Measurements from ENCODE around the gene SLC5A2. TPM values are rescaled to one million over a fixed set of nuclear protein-coding genes. Genes with fewer than 3 reads are reported as not detected.
A peak's percentile ranks its signal among the peaks of the same experiment; 100 is the strongest.

Gene SLC5A2
- polyA plus RNA-seq, 3 donors, result 0.04 TPM; not detected in 2

GRCh38 chr16:31458073-31458843, 24.7 kb upstream of the SLC5A2 start:
- H3K4me1 Mint-ChIP-seq, result peaks cover 62% of the 10 kb centered on the region
- H3K4me3 ChIP-seq (replicated peaks in 1 of 3; ENCODE audit: low read depth in 2 of 3, low read length in 3 of 3), result peak overlapping the region; percentile 54 to 86 (median 86)
- H3K36me3 Mint-ChIP-seq, result peaks cover 19 to 26% of the 10 kb centered on the region in 2 donors
- H2AFZ ChIP-seq (ENCODE audit: insufficient read depth, low read depth, low read length, poor library complexity, severe bottlenecking), result peak overlapping the region; percentile 83
- H3K27ac ChIP-seq (ENCODE audit: low read depth in 1 of 2, low read length in 2 of 2), result peak overlapping the region; percentile 95 to 96
- peaks cover 10 to 18% of the 10 kb centered on the region in 2 donors for H3K36me3 ChIP-seq (replicated peaks in 1 of 2; ENCODE audit: control insufficient read depth in 1 of 2, insufficient read depth in 2 of 2, low read length in 2 of 2)
- under 1% methylated on average over 37 of the region's 42 CpGs for WGBS (ENCODE audit: insufficient coverage)
- H3K9me3 ChIP-seq (replicated peaks in 1 of 2; ENCODE audit: control insufficient read depth in 1 of 2, insufficient read depth in 1 of 2, low read length in 2 of 2), result no peaks in the 10 kb centered on the region
- peaks cover 0 to 7% (median 0%) of the 10 kb centered on the region in 3 donors for H3K27me3 Mint-ChIP-seq (ENCODE audit: low read depth in 3 of 3)
- peak; percentile 44 to 81 (median 48) for DNase-seq
- H3K9ac ChIP-seq (ENCODE audit: insufficient read depth, low read length, poor library complexity, severe bottlenecking), result peak overlapping the region; percentile 96
- peak overlapping the region; percentile 86 to 92 for H3K4me3 Mint-ChIP-seq
- peak overlapping the region; percentile 94 to 97 (median 95) for H3K27ac Mint-ChIP-seq
- no peaks in the 10 kb centered on the region for H3K27me3 ChIP-seq (ENCODE audit: control insufficient read depth in 2 of 2, insufficient read depth in 2 of 2, low read length in 2 of 2)
- peaks cover 46% of the 10 kb centered on the region for H4K20me1 ChIP-seq (ENCODE audit: insufficient read depth, low read length)
- peaks cover 54% of the 10 kb centered on the region for H3K79me2 ChIP-seq (ENCODE audit: insufficient read depth, low read length)
- TF ChIP-seq, protein P1, sequence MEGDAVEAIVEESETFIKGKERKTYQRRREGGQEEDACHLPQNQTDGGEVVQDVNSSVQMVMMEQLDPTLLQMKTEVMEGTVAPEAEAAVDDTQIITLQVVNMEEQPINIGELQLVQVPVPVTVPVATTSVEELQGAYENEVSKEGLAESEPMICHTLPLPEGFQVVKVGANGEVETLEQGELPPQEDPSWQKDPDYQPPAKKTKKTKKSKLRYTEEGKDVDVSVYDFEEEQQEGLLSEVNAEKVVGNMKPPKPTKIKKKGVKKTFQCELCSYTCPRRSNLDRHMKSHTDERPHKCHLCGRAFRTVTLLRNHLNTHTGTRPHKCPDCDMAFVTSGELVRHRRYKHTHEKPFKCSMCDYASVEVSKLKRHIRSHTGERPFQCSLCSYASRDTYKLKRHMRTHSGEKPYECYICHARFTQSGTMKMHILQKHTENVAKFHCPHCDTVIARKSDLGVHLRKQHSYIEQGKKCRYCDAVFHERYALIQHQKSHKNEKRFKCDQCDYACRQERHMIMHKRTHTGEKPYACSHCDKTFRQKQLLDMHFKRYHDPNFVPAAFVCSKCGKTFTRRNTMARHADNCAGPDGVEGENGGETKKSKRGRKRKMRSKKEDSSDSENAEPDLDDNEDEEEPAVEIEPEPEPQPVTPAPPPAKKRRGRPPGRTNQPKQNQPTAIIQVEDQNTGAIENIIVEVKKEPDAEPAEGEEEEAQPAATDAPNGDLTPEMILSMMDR (IDR thresholded peaks at IDR 0.05), result no peak
- peak overlapping the region; percentile 93 for H3K4me2 ChIP-seq (replicated peaks; ENCODE audit: extremely low read depth, low read length, poor library complexity, severe bottlenecking)
- H3K9me3 Mint-ChIP-seq, result peaks cover 0 to 3% (median 0%) of the 10 kb centered on the region in 7 donors
- intact Hi-C loops (cut with micrococcal nuclease), result loop anchor here (5.0 kb wide), 3 partner anchors 106 to 409 kb away; partner anchors contain the start of gene KAT8 (in 1 of the 2)
- H3K4me1 ChIP-seq (ENCODE audit: control insufficient read depth in 1 of 2, insufficient read depth in 2 of 2, low read length in 2 of 2), result peaks cover 64 to 68% of the 10 kb centered on the region in 2 donors

- TF ChIP-seq, protein P1 (IDR thresholded peaks at IDR 0.05), result peak; percentile 68
- H3K4me3 Mint-ChIP-seq, result peak within 1 kb of the TSS; percentile 86 to 92
- Histone ChIP-seq H3K4me2 (replicated peaks; ENCODE audit: extremely low read depth, low read length, poor library complexity, severe bottlenecking) (peak within 1 kb of the TSS; percentile 93), H2AFZ (ENCODE audit: insufficient read depth, low read depth, low read length, poor library complexity, severe bottlenecking) (peak within 1 kb of the TSS; percentile 83), H3K36me3 (replicated peaks in 1 of 2; ENCODE audit: control insufficient read depth in 1 of 2, insufficient read depth in 2 of 2, low read length in 2 of 2) (peaks cover 17 to 26% of the 10 kb centered on the region in 2 donors), H3K4me1 (ENCODE audit: control insufficient read depth in 1 of 2, insufficient read depth in 2 of 2, low read length in 2 of 2) (peaks cover 56 to 60% of the 10 kb centered on the region in 2 donors), H3K27me3 (ENCODE audit: control insufficient read depth in 2 of 2, insufficient read depth in 2 of 2, low read length in 2 of 2) (no peaks in the 10 kb centered on the region), H3K27ac (ENCODE audit: low read depth in 1 of 2, low read length in 2 of 2) (peak within 1 kb of the TSS; percentile 95 to 96), H3K9ac (ENCODE audit: insufficient read depth, low read length, poor library complexity, severe bottlenecking) (peak within 1 kb of the TSS; percentile 96), H3K4me3 (replicated peaks in 1 of 3; ENCODE audit: low read depth in 2 of 3, low read length in 3 of 3) (peak within 1 kb of the TSS; percentile 54 to 86 (median 86)), H3K9me3 (replicated peaks in 1 of 2; ENCODE audit: control insufficient read depth in 1 of 2, insufficient read depth in 1 of 2, low read length in 2 of 2) (no peaks in the 10 kb centered on the region), H4K20me1 (ENCODE audit: insufficient read depth, low read length) (peaks cover 42% of the 10 kb centered on the region), H3K79me2 (ENCODE audit: insufficient read depth, low read length) (peaks cover 54% of the 10 kb centered on the region)
- WGBS (ENCODE audit: insufficient coverage), result under 1% methylated on average over 91 of the region's 91 CpGs
- peaks cover 26 to 33% of the 10 kb centered on the region in 2 donors for H3K36me3 Mint-ChIP-seq
- no peaks in the 10 kb centered on the region for H3K9me3 Mint-ChIP-seq
- intact Hi-C loops (cut with micrococcal nuclease), result loop anchor here (5.0 kb wide), 3 partner anchors 107 to 408 kb away; partner anchors contain the start of gene KAT8 (in 1 of the 2)
- peaks cover 0 to 6% (median 0%) of the 10 kb centered on the region in 3 donors for H3K27me3 Mint-ChIP-seq (ENCODE audit: low read depth in 3 of 3)
- peak; percentile 99 for DNase-seq
- H3K4me1 Mint-ChIP-seq, result peaks cover 54% of the 10 kb centered on the region
- H3K27ac Mint-ChIP-seq, result peak within 1 kb of the TSS; percentile 94 to 97 (median 95)
Measured at GRCh38 chr16:31458844-31459686, 23.9 kb upstream of the SLC5A2 start, which contains the start of gene ARMC5. Gene ARMC5, plus strand, starts transcription at chr16:31459501. Its CDS starts 24 bp downstream, at chr16:31459525.

Measured in CD14-positive monocyte (primary cell).